A549 (cell line): ENCODE measurements around the gene POC1B. TPM values are rescaled to one million over a fixed set of nuclear protein-coding genes. Genes with fewer than 3 reads are reported as not detected.

Experiments
- ATAC-seq, 2 experiments: fragments of 200-7000 bp in 1 of 2; fragments of >200 bp in 1 of 2; cut with Nextera tagmentation in 1 of 2; cut with Tn5 transposase in 1 of 2; 3 replicates each; pipeline versions ENCODE4 v1.8.0 to v1.9.1; 2018 to 2020; ENCODE audit warnings: mild to moderate bottlenecking in 1 of 2, moderate library complexity in 1 of 2
- CTCF ChIA-PET: fragments of 300-600 bp; sonication (Branson Sonifier 250); formaldehyde crosslinking; extraction: SDS; loops from one replicate; lab custom pipeline; 2021; ENCODE audit warnings: antibody characterized with exemption, inconsistent platforms; lab: Yijun Ruan, JAX
- POLR2A ChIA-PET: fragments of 350-600 bp; formaldehyde crosslinking; extraction: SDS; loops from one replicate; lab custom pipeline; 2021; ENCODE audit warnings: antibody characterized with exemption, inconsistent platforms; lab: Yijun Ruan, JAX
- DNase-seq, 2 experiments: peaks; one replicate each; pipeline versions ENCODE4 v3.0.0 to v3.0.0-alpha.2; 2011 to 2016; ENCODE audit warnings: low read depth in 1 of 2, low spot score in 1 of 2
- FAIRE-seq: peaks from 2 replicates; lab custom pipeline; 2011; peaks lifted over from hg19 to GRCh38; lab: Jason Lieb, UNC
- H3K27ac ChIP-seq, 2 experiments: fragments of >200 bp; sonication (Bioruptor Twin); formaldehyde crosslinking; 3 replicates each; pipeline ENCODE4 v1.5.1; 2016 to 2017
- H3K4me1 ChIP-seq: fragments of >200 bp; sonication (Bioruptor Twin); formaldehyde crosslinking; 3 replicates; pipeline ENCODE4 v1.6.1; 2016
- H3K4me2 ChIP-seq: fragments of >200 bp; sonication (Bioruptor Twin); formaldehyde crosslinking; 3 replicates; pipeline ENCODE4 v1.6.1; 2016
- H3K4me3 ChIP-seq: fragments of >200 bp; sonication (Bioruptor Twin); formaldehyde crosslinking; 3 replicates; pipeline ENCODE4 v1.5.1; 2016
- H3K9me3 ChIP-seq: fragments of >200 bp; sonication (Bioruptor Twin); formaldehyde crosslinking; 3 replicates; pipeline ENCODE4 v1.6.1; 2016
- BHLHE40 ChIP-seq: IDR thresholded peaks from 2 replicates; pipeline ENCODE4 v1.6.1; 2012; ENCODE audit warnings: low read depth, low read length, inconsistent platforms
- CEBPB ChIP-seq, 2 experiments: fragments of >200 bp in 1 of 2; sonication (Bioruptor Twin) in 1 of 2; formaldehyde crosslinking in 1 of 2; IDR thresholded peaks; 2 replicates each; pipeline ENCODE4 v1.6.1; 2012 to 2016
- CHD4 ChIP-seq: fragments of 200-600 bp; sonication (generic); IDR thresholded peaks from 2 replicates; pipeline ENCODE4 v1.6.1; 2016; ENCODE audit warnings: antibody characterized with exemption, mild to moderate bottlenecking, borderline replicate concordance
- EHF ChIP-seq: fragments of 250-450 bp; sonication (Bioruptor Pico); IDR thresholded peaks from 2 replicates; pipeline ENCODE4 v1.5.0; 2020; ENCODE audit warnings: mild to moderate bottlenecking
- ESRRA ChIP-seq: fragments of 150-350 bp; IDR thresholded peaks from 2 replicates; pipeline ENCODE4 v1.6.1; 2014; ENCODE audit warnings: mild to moderate bottlenecking, low read length, borderline replicate concordance
- HEYL ChIP-seq: fragments of 250-450 bp; sonication (Bioruptor Pico); IDR thresholded peaks from 2 replicates; pipeline ENCODE4 v1.8.0; 2021; ENCODE audit warnings: mild to moderate bottlenecking, moderate library complexity
- HOXB13 ChIP-seq: fragments of 250-450 bp; sonication (Bioruptor Pico); IDR thresholded peaks from 2 replicates; pipeline ENCODE4 v1.5.0; 2020; ENCODE audit warnings: low read depth, mild to moderate bottlenecking, moderate library complexity
- MAFK ChIP-seq: fragments of 450-650 bp; IDR thresholded peaks from 2 replicates; pipeline ENCODE4 v1.6.1; 2014; ENCODE audit not compliant: partially characterized antibody
- POLR2A ChIP-seq: IDR thresholded peaks from 2 replicates; pipeline ENCODE4 v1.6.1; 2012; ENCODE audit warnings: mild to moderate bottlenecking, low read length
- RAD21 ChIP-seq, 2 experiments: fragments of >200 bp in 1 of 2; sonication (Bioruptor Twin) in 1 of 2; formaldehyde crosslinking in 1 of 2; IDR thresholded peaks in 1 of 2; conservative IDR thresholded peaks in 1 of 2; 2 replicates in 1 of 2; 3 replicates in 1 of 2; pipeline ENCODE4 v1.6.1; 2012 to 2018; ENCODE audit warnings: inconsistent platforms in 1 of 2
- RCOR1 ChIP-seq: fragments of 150-350 bp; IDR thresholded peaks from 2 replicates; pipeline ENCODE4 v1.6.1; 2014; ENCODE audit warnings: antibody characterized with exemption, low read length, low read depth
- REST ChIP-seq: fragments of 200-600 bp; sonication (generic); IDR thresholded peaks from 2 replicates; pipeline ENCODE4 v1.6.1; 2016; ENCODE audit warnings: antibody characterized with exemption, mild to moderate bottlenecking, moderate library complexity
- SMC3 ChIP-seq: fragments of >200 bp; sonication (Bioruptor Twin); formaldehyde crosslinking; IDR thresholded peaks from 3 replicates; pipeline ENCODE4 v1.6.1; 2018; ENCODE audit warnings: inconsistent platforms
- TFCP2L1 ChIP-seq: fragments of 250-450 bp; sonication (Bioruptor Pico); IDR thresholded peaks from 2 replicates; pipeline ENCODE4 v1.5.0; 2021; ENCODE audit warnings: mild to moderate bottlenecking
- ZFP36 ChIP-seq: fragments of 450-650 bp; IDR thresholded peaks from 2 replicates; pipeline ENCODE4 v1.6.1; 2014; ENCODE audit warnings: borderline replicate concordance; ENCODE audit not compliant: partially characterized antibody
- WGBS: methylation state at CpG from one replicate; pipeline ENCODE4 v1.1.6; 2017; ENCODE audit errors: missing lambda C conversion rate; 5-methylcytosine and 5-hydroxymethylcytosine counted together
- polyA plus RNA-seq, 4 experiments: library from polyadenylated mRNA; depleted of rRNA in 3 of 4; stranded (reverse); fragments of >200 nt; fragmentation: RNase III in 1 of 4; extraction: RNeasy Plus Mini Kit Qiagen cat#74134 plus additional on column Dnase treatment in 1 of 4; gene quantifications; 2 replicates in 3 of 4; 3 replicates in 1 of 4; pipeline ENCODE4 v1.2.3, GENCODE V29; 2011 to 2017
- TF ChIP-seq, protein P1 (sequence below): fragments of >200 bp; sonication (Bioruptor Twin); formaldehyde crosslinking; IDR thresholded peaks from 2 replicates; pipeline ENCODE4 v1.6.1; 2016
- TF ChIP-seq, protein P2 (sequence below): fragments of 450-650 bp; IDR thresholded peaks from 2 replicates; pipeline ENCODE4 v1.6.1; 2014; ENCODE audit warnings: antibody characterized with exemption
- TF ChIP-seq, protein P3 (sequence below): fragments of >200 bp; sonication (Bioruptor Twin); formaldehyde crosslinking; IDR thresholded peaks from 3 replicates; pipeline ENCODE4 v1.5.1; 2016

The POC1B gene
- polyA plus RNA-seq, 2 of the 4 experiments (the other 2 are of a cell fraction), result 10.8 to 38.6 TPM

GRCh38 chr12:89575374-89575773 lies 49.5 kb upstream of the POC1B start:
- peak overlapping the region; percentile 72 for H3K4me2 ChIP-seq
- H3K4me3 ChIP-seq, result no peak overlapping the region; the same call in 2 of the 3 replicates
- 21% methylated on average over 1 of the region's 1 CpG for WGBS
- ATAC-seq (peak in 1 of 2 experiments; percentile 27; a peak in 1 of 6 replicates), FAIRE-seq (peak; percentile 13), DNase-seq (peak in 1 of 2 experiments; percentile 36)
- ChIA-PET CTCF (interaction anchor here (1.0 kb wide), 1 partner anchor 31 kb away, joined by 3 read pairs; no protein-coding TSS in a partner anchor), POLR2A (no interaction called here)
- TF ChIP-seq ESRRA (no peak), MAFK (no peak), CEBPB (IDR thresholded peaks at IDR 0.05) (peak in 1 of 2 experiments; percentile 30; a peak in 1 of 4 replicates), RCOR1 (no peak), BHLHE40 (no peak)
- TF ChIP-seq, protein P1, sequence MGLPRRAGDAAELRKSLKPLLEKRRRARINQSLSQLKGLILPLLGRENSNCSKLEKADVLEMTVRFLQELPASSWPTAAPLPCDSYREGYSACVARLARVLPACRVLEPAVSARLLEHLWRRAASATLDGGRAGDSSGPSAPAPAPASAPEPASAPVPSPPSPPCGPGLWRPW, result no peak
- no peaks in the 10 kb centered on the region for H3K9me3 ChIP-seq
- peak overlapping the region; percentile 65 to 85 for H3K27ac ChIP-seq
- H3K4me1 ChIP-seq, result peaks cover 26% of the 10 kb centered on the region

GRCh38 chr12:89574736-89575208 lies 48.9 kb upstream of the POC1B start:
- TF ChIP-seq HEYL (CRISPR knock-in tag), result no peak
- TF ChIP-seq EHF, result no peak
- TF ChIP-seq, protein P2, sequence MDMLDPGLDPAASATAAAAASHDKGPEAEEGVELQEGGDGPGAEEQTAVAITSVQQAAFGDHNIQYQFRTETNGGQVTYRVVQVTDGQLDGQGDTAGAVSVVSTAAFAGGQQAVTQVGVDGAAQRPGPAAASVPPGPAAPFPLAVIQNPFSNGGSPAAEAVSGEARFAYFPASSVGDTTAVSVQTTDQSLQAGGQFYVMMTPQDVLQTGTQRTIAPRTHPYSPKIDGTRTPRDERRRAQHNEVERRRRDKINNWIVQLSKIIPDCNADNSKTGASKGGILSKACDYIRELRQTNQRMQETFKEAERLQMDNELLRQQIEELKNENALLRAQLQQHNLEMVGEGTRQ, result no peak
- no peak for TF ChIP-seq TFCP2L1
- no peak for TF ChIP-seq REST
- TF ChIP-seq, protein P1, result no peak
- TF ChIP-seq RAD21 (conservative IDR thresholded peaks at IDR 0.05 in 1 of 2, IDR thresholded peaks at IDR 0.05 in 1 of 2), result no peak
- no peak for TF ChIP-seq HOXB13 (CRISPR knock-in tag)
- no peak for TF ChIP-seq CHD4
- TF ChIP-seq SMC3, result no peak
- TF ChIP-seq, protein P3, sequence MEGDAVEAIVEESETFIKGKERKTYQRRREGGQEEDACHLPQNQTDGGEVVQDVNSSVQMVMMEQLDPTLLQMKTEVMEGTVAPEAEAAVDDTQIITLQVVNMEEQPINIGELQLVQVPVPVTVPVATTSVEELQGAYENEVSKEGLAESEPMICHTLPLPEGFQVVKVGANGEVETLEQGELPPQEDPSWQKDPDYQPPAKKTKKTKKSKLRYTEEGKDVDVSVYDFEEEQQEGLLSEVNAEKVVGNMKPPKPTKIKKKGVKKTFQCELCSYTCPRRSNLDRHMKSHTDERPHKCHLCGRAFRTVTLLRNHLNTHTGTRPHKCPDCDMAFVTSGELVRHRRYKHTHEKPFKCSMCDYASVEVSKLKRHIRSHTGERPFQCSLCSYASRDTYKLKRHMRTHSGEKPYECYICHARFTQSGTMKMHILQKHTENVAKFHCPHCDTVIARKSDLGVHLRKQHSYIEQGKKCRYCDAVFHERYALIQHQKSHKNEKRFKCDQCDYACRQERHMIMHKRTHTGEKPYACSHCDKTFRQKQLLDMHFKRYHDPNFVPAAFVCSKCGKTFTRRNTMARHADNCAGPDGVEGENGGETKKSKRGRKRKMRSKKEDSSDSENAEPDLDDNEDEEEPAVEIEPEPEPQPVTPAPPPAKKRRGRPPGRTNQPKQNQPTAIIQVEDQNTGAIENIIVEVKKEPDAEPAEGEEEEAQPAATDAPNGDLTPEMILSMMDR, result no peak
- TF ChIP-seq ZFP36, result no peak
- TF ChIP-seq POLR2A, result no peak
- ATAC-seq, result peak in 1 of 2 experiments; percentile 39; a peak in 3 of 6 replicates
- Histone ChIP-seq H3K9me3 (no peaks in the 10 kb centered on the region), H3K4me2 (peak overlapping the region; percentile 72), H3K4me1 (peaks cover 26% of the 10 kb centered on the region), H3K4me3 (no peak overlapping the region; the same call in 2 of the 3 replicates), H3K27ac (peak overlapping the region; percentile 65 to 85)
- POLR2A ChIA-PET, result no interaction called here
- no peak for FAIRE-seq
- CTCF ChIA-PET, result no interaction called here
- peak in 1 of 2 experiments; percentile 24 for DNase-seq
- 22% methylated on average over 2 of the region's 2 CpGs for WGBS
